Stimulated activated CD8-positive, alpha-beta memory T cell treated with anti-CD3 and anti-CD28 coated beads, Interleukin-12 subunit alpha, Interleukin-12 subunit beta, amount 100 ng/mL, for 4 hours (primary cell): ENCODE data around the gene UBE2E2.
A peak's percentile ranks its signal among the peaks of the same experiment; 100 is the strongest.
"Not testable (repeated sequence)": the region's sequence is repeated elsewhere in the genome, so short reads cannot be mapped to it uniquely, and the experiment has no call there.

ENCODE experiments used
- DNase-seq: peaks from one replicate; pipeline ENCODE4 v3.0.0-alpha.2; 2020; ENCODE audit warnings: low read depth

Gene UBE2E2

DNA sequence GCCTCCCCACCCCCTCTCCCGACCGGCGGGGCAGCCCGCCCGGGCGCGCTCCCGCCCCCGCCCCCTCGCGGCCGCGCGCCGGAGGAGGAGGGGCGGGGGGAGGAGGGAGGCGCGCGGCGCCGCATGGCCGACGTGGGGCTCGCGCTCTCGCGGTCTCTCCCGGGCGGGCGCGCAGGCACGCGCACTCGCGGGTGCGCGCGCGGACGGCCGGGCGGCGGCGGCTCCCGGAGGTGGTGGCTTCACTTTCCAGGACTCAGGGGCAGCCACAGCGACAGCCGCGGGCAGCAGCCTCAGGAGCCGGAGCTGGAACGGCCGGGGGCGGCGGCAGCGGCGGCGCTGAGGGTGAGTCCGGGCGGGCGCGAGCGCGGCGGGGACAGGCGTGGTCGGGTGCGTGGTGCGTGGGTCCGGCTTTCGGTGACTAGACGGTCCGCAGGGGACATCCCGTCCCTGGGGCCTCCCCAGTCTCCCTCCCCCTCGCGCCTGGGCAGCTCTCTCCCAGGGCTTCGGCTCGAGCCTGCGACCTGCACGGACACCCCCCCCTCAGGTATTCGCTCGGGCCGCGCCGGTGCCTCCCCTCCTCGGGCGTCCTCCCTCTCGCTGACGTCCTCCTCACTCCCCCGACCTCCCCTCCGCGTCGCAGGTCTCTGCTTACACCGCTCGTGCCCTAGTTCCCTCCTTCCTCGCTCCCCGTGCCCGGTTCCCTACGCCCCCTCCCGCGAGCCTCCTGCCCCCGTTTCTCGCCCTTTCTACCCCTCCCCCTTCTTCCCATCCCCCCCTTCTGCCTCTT is at the start of gene UBE2E2:
Gene UBE2E2, plus strand, starts transcription at position 407 of the 787 bp plus-strand sequence.
- peak; percentile 40 for DNase-seq

DNA sequence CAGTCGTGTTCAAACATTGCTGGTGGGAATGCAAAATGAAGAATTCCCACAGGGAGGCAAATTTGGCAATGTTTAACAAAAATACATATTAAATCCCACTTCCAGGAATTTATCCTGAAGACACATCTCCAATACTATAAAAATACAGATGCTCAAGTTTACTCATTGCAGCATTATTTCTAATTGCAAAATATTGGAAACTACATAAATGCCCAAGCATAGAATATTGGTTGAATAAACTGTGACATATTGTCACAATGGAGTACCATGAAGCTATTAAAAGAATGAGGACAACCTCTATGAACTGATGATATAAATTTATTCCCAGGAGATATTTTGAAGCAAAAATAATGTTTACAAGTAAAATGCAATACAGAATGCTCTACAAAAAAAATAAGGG is 49.7 kb upstream of the UBE2E2 start:
- no peak for DNase-seq

DNA sequence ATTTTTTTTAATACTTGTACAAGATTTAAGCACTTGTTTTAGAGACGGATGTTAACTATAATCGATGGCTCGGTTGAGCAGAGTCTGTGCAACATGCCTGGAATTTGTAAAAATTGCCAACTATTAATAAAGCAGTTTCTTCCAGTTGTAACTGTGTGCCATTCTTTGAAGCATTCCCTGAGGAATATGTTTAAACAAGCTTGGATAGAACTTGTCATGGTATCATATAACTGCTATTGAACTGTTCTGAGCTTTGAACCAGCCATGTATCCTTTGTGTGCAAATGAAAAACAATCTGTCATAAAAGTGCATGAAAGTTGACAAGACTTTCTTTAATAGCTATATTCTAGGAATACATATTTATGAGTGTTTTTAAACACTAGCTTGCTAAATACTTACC is 45.8 kb upstream of the UBE2E2 start:
- no peak for DNase-seq

DNA sequence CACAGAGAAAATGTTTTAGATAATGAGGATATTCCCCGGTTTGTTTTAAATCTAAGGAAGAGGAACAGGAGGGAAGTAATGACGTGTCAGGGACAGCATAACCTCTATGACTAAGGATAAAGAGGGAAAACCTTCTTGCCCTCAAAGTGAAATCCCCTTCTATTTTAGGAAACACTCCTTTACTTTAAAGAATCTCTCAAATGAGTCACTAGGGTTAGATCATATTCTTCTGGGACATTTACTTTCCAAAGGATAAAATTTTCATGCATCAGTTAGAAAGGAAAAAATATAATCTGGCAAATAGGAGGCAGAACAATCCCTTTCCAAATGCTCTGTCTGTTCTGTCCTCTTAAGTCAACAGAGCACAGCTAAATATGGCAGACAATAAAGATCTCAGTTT is 43.2 kb upstream of the UBE2E2 start:
- no peak for DNase-seq

GRCh38 chr3:23161308-23161707 is 41.8 kb upstream of the UBE2E2 start:
- DNase-seq: no peak

DNA sequence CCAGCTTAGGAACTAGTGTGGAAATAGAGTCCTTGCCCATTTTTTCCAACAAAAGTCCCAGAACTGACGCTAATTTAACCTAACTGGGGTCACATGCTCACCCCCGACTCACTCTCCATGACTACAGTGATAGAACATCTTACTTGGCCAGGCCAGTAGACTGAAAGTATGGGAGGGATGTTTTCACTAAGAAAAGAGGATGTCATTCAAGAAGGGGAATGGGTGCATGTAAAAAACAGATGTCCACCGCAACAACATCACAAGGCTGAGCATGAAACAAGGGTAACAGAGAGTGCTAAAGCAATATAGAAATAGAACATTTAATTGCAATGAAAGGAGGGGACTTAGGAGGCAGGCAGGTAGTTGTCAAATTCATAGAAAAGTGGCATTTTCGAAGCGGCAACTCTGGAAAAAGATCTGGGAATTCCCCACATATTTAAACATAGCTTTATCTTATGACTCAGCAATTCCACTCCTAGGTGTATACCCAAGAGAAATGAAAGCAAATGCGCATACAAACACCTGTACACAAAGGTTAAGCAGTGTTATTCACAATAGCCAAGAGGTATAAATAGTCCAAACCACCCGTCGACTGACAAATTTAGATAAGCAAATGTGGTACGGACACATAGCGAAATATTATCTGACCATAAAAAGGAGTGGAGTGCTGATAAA is 41.1 kb upstream of the UBE2E2 start:
- no peak for DNase-seq

DNA sequence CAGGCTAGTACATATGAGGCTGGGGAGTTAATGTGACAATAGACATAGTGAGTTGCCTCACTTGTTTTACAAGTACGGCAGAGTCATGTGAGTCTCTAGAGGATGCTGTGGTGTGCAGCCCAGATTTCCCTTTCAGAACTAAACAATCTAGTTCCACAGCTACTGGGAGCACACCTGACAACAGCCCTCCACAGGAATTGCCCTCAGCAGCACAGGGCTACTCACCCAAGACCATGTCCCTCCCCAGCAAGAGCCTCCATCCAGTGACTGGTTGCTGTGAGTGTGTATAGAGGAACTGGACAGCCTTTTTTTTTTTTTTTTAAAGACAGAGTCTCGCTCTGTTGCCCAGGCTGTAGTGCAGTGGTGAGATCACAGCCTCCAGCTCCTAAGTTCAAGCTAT is 40.2 kb upstream of the UBE2E2 start:
- DNase-seq: no peak

DNA sequence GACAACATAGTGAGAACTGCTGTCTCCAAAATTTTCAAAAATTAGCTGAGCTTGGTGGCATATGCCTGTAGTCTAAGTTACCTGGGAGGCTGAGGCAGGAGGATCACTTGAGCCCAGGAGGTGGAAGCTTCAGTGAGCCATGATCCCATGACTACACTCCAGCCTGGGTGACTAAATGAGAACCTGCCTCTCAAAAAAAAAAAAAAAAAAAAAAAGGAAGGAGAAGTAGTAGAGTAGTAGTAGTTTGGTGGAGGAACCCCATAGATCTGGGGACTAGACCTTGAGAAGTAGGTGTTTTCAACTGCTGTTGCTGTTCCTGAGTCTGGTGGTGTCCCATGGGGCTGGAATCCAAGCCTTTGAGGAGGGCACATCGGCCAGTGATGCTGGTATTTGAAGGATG is 38.4 kb upstream of the UBE2E2 start:
- DNase-seq: no peak

DNA sequence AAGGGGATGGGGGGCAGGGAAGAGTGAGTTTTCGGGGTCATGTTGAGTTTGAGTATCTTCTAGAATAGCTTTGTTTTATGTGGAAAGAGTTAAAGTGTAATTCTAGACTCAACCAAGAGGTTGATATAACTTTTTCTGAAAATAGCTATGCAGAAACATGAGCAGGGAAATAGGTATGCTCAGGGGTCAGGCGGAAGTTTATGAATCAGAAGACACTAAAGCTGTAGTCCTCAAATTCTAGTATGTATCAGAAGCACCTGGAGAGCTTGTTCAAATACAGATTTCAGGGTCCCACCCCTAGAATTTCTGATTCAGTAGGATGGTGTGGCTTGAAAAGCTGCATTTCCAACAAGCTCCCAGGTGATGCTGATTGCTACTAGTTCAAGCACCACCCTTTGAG is 37.6 kb upstream of the UBE2E2 start:
- DNase-seq: no peak

GRCh38 chr3:23166276-23166675 is 36.9 kb upstream of the UBE2E2 start:
- no peak for DNase-seq

- no peak for DNase-seq
Measured at GRCh38 chr3:23166845-23167244, 36.3 kb upstream of the UBE2E2 start.

GRCh38 chr3:23169551-23169950 is 33.6 kb upstream of the UBE2E2 start:
- DNase-seq: no peak

DNA sequence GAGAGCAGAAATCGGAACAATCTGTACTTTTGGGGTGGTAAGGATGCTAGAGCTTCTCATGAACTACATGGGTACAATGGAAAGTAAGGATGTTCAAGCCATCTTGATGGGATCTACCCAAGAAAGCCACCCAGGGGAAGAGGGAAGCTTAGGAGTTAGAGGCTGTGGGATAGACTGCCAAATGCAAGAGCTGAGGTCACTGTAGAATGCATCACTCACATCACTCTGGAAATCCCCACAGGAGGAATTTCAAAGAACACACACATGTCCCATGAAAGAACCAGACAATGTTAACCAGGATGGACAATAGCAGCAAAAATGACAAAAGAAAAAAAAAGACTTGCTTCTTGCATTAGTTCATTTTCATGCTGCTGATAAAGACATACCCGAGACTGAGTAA is 32.8 kb upstream of the UBE2E2 start:
- DNase-seq: no peak

- no peak for DNase-seq
Measured at GRCh38 chr3:23172059-23172458, 31.1 kb upstream of the UBE2E2 start.

DNA sequence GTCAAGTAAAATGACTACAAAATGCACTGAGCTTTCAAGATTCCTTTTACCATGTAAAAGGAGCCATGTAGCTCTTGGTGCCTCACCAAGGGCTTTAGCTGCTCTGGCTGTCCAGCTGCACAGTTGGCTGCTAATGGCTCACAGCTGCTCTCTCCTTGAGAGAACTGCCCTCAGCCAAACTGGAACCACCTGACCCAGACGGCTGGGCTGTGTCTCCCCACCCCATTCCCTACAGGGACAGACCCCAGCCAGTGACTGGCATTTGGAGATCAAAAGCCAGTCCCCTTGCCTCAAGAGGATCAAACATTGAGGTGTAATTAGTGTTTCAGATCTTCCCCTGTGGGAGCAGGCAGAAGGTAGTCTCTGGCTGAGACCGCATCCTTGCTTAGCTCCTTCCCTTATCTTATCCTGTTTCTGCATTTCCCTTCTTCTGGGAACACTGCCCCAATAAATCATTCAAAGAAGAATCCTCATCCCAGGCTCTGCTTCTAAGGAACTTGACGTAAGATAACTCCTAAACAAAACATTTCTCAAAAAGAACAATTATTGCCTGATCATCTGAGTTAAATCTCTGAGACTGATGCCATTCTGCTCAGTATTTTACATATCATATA is 28.6 kb upstream of the UBE2E2 start:
- DNase-seq: no peak

GRCh38 chr3:23175341-23176083 is 27.6 kb upstream of the UBE2E2 start:
- DNase-seq: no peak

GRCh38 chr3:23176839-23177238 is 26.3 kb upstream of the UBE2E2 start:
- DNase-seq: not testable (repeated sequence)

GRCh38 chr3:23182996-23183513 is 20.1 kb upstream of the UBE2E2 start:
- DNase-seq: no peak

GRCh38 chr3:23183731-23184130 is 19.4 kb upstream of the UBE2E2 start:
- no peak for DNase-seq

- DNase-seq: no peak
Measured at GRCh38 chr3:23185861-23186260, 17.3 kb upstream of the UBE2E2 start.

GRCh38 chr3:23189187-23189586 is 13.9 kb upstream of the UBE2E2 start:
- no peak for DNase-seq

DNA sequence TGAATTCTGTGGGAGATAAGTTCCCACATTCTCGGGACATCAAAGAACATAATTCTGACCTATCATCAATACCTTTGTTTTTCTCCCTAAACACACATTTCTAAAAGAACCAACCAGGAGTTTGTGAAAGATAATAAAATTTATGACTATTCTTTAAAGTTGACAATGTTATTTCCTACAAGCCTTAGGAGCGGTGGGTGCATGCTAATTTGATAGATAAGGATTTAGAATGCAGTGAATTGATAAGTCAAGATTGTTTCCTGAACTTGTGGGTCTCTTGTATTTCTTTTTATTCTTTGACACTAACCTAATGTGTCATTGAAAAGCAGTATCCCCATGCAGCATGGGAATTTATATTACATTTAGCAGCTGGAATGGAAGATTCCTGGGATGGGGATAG is 10.3 kb upstream of the UBE2E2 start:
- DNase-seq: no peak
